ENCODE data around the gene RYK.

DNA sequence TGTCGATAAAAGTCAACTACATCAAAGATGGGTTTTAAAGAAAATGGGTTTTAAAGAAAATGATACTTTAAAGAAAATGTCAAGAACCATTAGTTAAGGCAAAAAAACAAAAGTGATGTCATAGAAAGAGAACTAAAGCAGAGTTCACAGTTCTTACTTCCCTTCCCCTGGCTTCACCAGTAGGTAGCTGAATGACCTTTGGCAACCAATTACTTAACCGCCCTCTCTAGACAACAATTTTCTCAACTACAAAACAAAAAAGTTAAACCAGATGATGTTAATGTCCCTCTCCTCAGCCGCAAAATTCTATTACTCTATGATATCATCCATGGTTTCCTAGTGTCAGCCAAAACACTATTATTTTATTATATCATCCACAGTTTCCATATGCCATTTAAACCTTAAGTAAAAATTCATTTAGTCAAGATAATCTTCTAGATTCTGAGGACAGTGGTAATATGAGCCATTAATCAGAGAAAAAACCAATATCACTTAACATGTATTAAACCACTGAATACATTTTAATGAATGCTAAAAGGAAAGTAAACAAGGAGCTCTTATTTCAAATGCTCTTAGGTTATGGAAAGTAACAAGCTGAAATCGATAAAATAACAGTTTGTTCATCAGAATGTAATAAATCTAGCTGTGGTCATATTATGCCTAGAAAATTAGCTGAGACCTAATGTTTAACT is 13.1 kb downstream of the RYK start:
- TF ChIP-seq POLR2A (IDR thresholded peaks at IDR 0.05; ENCODE audit: low read depth, low read length) = no peak
- no peak for TF ChIP-seq POLR2AphosphoS5 (IDR thresholded peaks at IDR 0.05; ENCODE audit: insufficient read depth, low read depth, low read length)

All from endothelial cell of umbilical vein (primary cell).